Measurements from ENCODE around the gene GPD2. TPM values are rescaled to one million over a fixed set of nuclear protein-coding genes. Genes with fewer than 3 reads are reported as not detected.

GPD2 gene
- total RNA-seq, 2 donors from 2014 or later = 79.9 to 80.0 TPM

- ATAC-seq (no peak), DNase-seq (no peak)
- intact Hi-C loops (cut with DNase I, micrococcal nuclease) = no loop called here
Measured at GRCh38 chr2:156562124-156562523, 125.9 kb downstream of the GPD2 start.

- ATAC-seq (no peak), DNase-seq (no peak)
- intact Hi-C loops (cut with DNase I, micrococcal nuclease) = no loop called here
Measured at GRCh38 chr2:156563994-156564753, 128.0 kb downstream of the GPD2 start.

- intact Hi-C loops (cut with DNase I, micrococcal nuclease) = no loop called here
- DNase-seq (no peak), ATAC-seq (no peak)
Measured at GRCh38 chr2:156565066-156565710, 129.0 kb downstream of the GPD2 start.

GRCh38 chr2:156573710-156574109 is 137.5 kb downstream of the GPD2 start:
- ATAC-seq (no peak), DNase-seq (no peak)
- intact Hi-C loops (cut with DNase I, micrococcal nuclease) = no loop called here

- ATAC-seq (no peak), DNase-seq (no peak)
- intact Hi-C loops (cut with DNase I, micrococcal nuclease) = no loop called here
Measured at GRCh38 chr2:156574112-156574511, 137.9 kb downstream of the GPD2 start.

GRCh38 chr2:156576005-156576404 is 139.8 kb downstream of the GPD2 start:
- DNase-seq (no peak), ATAC-seq (no peak)
- intact Hi-C loops (cut with DNase I, micrococcal nuclease) = no loop called here

- intact Hi-C loops (cut with DNase I, micrococcal nuclease) = no loop called here
- no peak for ATAC-seq
- no peak for DNase-seq
Measured at GRCh38 chr2:156580501-156580900, 144.3 kb downstream of the GPD2 start.

- DNase-seq = no peak
- ATAC-seq = no peak
- intact Hi-C loops (cut with DNase I, micrococcal nuclease) = no loop called here
Measured at GRCh38 chr2:156581280-156581679, 145.1 kb downstream of the GPD2 start.

- no peak for ATAC-seq
- intact Hi-C loops (cut with DNase I, micrococcal nuclease) = no loop called here
- no peak for DNase-seq
Measured at GRCh38 chr2:156585457-156585856, 149.3 kb downstream of the GPD2 start.

- ATAC-seq (no peak), DNase-seq (no peak)
- intact Hi-C loops (cut with DNase I, micrococcal nuclease) = no loop called here
Measured at GRCh38 chr2:156586621-156587020, 150.4 kb downstream of the GPD2 start.

- peak in 1 of 2 donors; percentile 11 for DNase-seq
- intact Hi-C loops (cut with DNase I, micrococcal nuclease) = no loop called here
Measured at GRCh38 chr2:156589381-156590079, 153.4 kb downstream of the GPD2 start.

GRCh38 chr2:156590085-156590739 is 154.0 kb downstream of the GPD2 start:
- intact Hi-C loops (cut with DNase I, micrococcal nuclease) = no loop called here
- DNase-seq (no peak), ATAC-seq (no peak)

More at GRCh38 chr2:156589381-156590079, 153.4 kb downstream of the GPD2 start:
- peak; percentile 56 for ATAC-seq

- no peak for DNase-seq
- ATAC-seq = peak; percentile 26
- intact Hi-C loops (cut with DNase I, micrococcal nuclease) = no loop called here
Measured at GRCh38 chr2:156592809-156593593, 156.8 kb downstream of the GPD2 start.

- ATAC-seq = no peak
- intact Hi-C loops (cut with DNase I, micrococcal nuclease) = no loop called here
- DNase-seq = no peak
Measured at GRCh38 chr2:156593594-156593921, 157.4 kb downstream of the GPD2 start.

GRCh38 chr2:156598563-156598962 is 162.4 kb downstream of the GPD2 start:
- intact Hi-C loops (cut with DNase I, micrococcal nuclease) = no loop called here
- ATAC-seq (no peak), DNase-seq (no peak)

- DNase-seq (no peak), ATAC-seq (no peak)
- intact Hi-C loops (cut with DNase I, micrococcal nuclease) = no loop called here
Measured at GRCh38 chr2:156600196-156600595, 164.0 kb downstream of the GPD2 start.

- DNase-seq (no peak), ATAC-seq (no peak)
- intact Hi-C loops (cut with DNase I, micrococcal nuclease) = no loop called here
Measured at GRCh38 chr2:156601855-156602551, 165.8 kb downstream of the GPD2 start.

GRCh38 chr2:156602552-156602933 is 166.4 kb downstream of the GPD2 start:
- ATAC-seq (no peak), DNase-seq (no peak)
- intact Hi-C loops (cut with DNase I, micrococcal nuclease) = no loop called here

All from left colon (tissue), 2 donors.